Measurements from ENCODE around the gene TRAF7. TPM values are rescaled to one million over a fixed set of nuclear protein-coding genes. Genes with fewer than 3 reads are reported as not detected.

TRAF7 gene
- total RNA-seq, 1 donor from 2014 or later = 47.4 TPM

GRCh38 chr16:2170080-2170479 is 14.5 kb downstream of the TRAF7 start:
- Histone ChIP-seq H3K4me3 (ENCODE audit: low read depth, low read length) (no peak overlapping the region), H3K36me3 (ENCODE audit: control insufficient read depth, insufficient read depth, low read length) (peaks cover 40% of the 10 kb centered on the region), H3K27me3 (ENCODE audit: control insufficient read depth, insufficient read depth, low read length) (no peaks in the 10 kb centered on the region)
- TF ChIP-seq CTCF (IDR thresholded peaks at IDR 0.05; ENCODE audit: insufficient read depth, low read length, severe bottlenecking) = no peak
- FAIRE-seq (no peak), DNase-seq (ENCODE audit: low read depth) (no peak)

GRCh38 chr16:2170587-2171435 is 15.2 kb downstream of the TRAF7 start:
- no peaks in the 10 kb centered on the region for H3K27me3 ChIP-seq (ENCODE audit: control insufficient read depth, insufficient read depth, low read length)
- TF ChIP-seq CTCF (IDR thresholded peaks at IDR 0.05; ENCODE audit: insufficient read depth, low read length, severe bottlenecking) = no peak
- no peak for FAIRE-seq
- peaks cover 41% of the 10 kb centered on the region for H3K36me3 ChIP-seq (ENCODE audit: control insufficient read depth, insufficient read depth, low read length)
- H3K4me3 ChIP-seq (ENCODE audit: low read depth, low read length) = no peak overlapping the region
- no peak for DNase-seq (ENCODE audit: low read depth)

- no peak for TF ChIP-seq CTCF (IDR thresholded peaks at IDR 0.05; ENCODE audit: insufficient read depth, low read length, severe bottlenecking)
- Histone ChIP-seq H3K27me3 (ENCODE audit: control insufficient read depth, insufficient read depth, low read length) (no peaks in the 10 kb centered on the region), H3K36me3 (ENCODE audit: control insufficient read depth, insufficient read depth, low read length) (peaks cover 38% of the 10 kb centered on the region), H3K4me3 (ENCODE audit: low read depth, low read length) (no peak overlapping the region)
- DNase-seq (ENCODE audit: low read depth) (no peak), FAIRE-seq (no peak)
These were observed 16.1 kb downstream of the TRAF7 start for GRCh38 chr16:2171601-2172178.

GRCh38 chr16:2172688-2173335 is 17.2 kb downstream of the TRAF7 start:
- H3K27me3 ChIP-seq (ENCODE audit: control insufficient read depth, insufficient read depth, low read length) = no peaks in the 10 kb centered on the region
- H3K36me3 ChIP-seq (ENCODE audit: control insufficient read depth, insufficient read depth, low read length) = peaks cover 32% of the 10 kb centered on the region
- no peak for DNase-seq (ENCODE audit: low read depth)
- no peak for TF ChIP-seq CTCF (IDR thresholded peaks at IDR 0.05; ENCODE audit: insufficient read depth, low read length, severe bottlenecking)
- no peak overlapping the region for H3K4me3 ChIP-seq (ENCODE audit: low read depth, low read length)
- FAIRE-seq = no peak

- no peak for FAIRE-seq
- no peak overlapping the region for H3K4me3 ChIP-seq (ENCODE audit: low read depth, low read length)
- no peaks in the 10 kb centered on the region for H3K27me3 ChIP-seq (ENCODE audit: control insufficient read depth, insufficient read depth, low read length)
- DNase-seq (ENCODE audit: low read depth) = no peak
- H3K36me3 ChIP-seq (ENCODE audit: control insufficient read depth, insufficient read depth, low read length) = peaks cover 28% of the 10 kb centered on the region
- TF ChIP-seq CTCF (IDR thresholded peaks at IDR 0.05; ENCODE audit: insufficient read depth, low read length, severe bottlenecking) = no peak
These were observed 17.8 kb downstream of the TRAF7 start for GRCh38 chr16:2173366-2173765.
